IMR-90 (cell line): ENCODE results near the gene KRTAP10-10.

Source experiments
- BHLHE40 ChIP-seq: fragments of 150-350 bp; IDR thresholded peaks from 2 replicates; pipeline ENCODE4 v1.6.1; 2016; ENCODE audit warnings: mild to moderate bottlenecking, low read depth, low read length
- CHD1 ChIP-seq: IDR thresholded peaks from 2 replicates; pipeline ENCODE4 v1.6.1; 2012; ENCODE audit warnings: low read depth, low read length, improper control_type of control experiment
- POLR2A ChIP-seq: IDR thresholded peaks from 2 replicates; pipeline ENCODE4 v1.6.1; 2012; ENCODE audit warnings: mild to moderate bottlenecking, low read depth, low read length
- SMC3 ChIP-seq: fragments of 150-350 bp; IDR thresholded peaks from 2 replicates; pipeline ENCODE4 v1.6.1; 2016; ENCODE audit warnings: low read depth, mild to moderate bottlenecking, antibody characterized with exemption, low read length, moderate library complexity
- TF ChIP-seq, protein P1 (sequence below): conservative IDR thresholded peaks from 2 replicates; pipeline ENCODE4 v1.5.1; 2012; ENCODE audit warnings: mild to moderate bottlenecking, low read depth, low read length, improper control_type of control experiment
- TF ChIP-seq, protein P2 (sequence below): fragments of 150-350 bp; IDR thresholded peaks from 2 replicates; pipeline ENCODE4 v1.6.1; 2017; ENCODE audit warnings: mild to moderate bottlenecking, antibody characterized with exemption, low read length, low read depth

DNA sequence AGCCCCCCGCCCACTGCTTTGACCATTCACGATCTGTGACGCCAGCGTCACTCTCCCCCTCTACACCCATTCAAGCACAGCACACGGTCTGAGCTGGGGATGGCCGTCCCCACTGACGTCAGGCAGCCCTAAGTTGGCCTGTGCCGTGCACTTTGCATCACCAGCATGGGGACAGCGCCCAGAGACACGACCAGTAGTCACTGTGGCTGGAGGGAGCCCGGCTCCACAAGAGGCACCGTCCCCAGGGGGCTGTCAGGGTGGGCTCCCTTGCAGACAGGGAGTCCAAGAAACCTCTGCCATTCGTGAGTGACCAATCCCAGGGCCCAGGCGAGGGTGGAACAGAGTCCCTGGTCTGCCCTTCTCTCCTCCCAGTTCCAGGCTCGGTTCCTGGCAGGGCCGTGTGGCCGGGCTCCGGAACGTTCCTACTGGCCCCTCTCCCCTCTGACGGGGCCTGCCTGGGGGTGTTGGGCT, 23.0 kb upstream of the KRTAP10-10 start:
- TF ChIP-seq, protein P1, sequence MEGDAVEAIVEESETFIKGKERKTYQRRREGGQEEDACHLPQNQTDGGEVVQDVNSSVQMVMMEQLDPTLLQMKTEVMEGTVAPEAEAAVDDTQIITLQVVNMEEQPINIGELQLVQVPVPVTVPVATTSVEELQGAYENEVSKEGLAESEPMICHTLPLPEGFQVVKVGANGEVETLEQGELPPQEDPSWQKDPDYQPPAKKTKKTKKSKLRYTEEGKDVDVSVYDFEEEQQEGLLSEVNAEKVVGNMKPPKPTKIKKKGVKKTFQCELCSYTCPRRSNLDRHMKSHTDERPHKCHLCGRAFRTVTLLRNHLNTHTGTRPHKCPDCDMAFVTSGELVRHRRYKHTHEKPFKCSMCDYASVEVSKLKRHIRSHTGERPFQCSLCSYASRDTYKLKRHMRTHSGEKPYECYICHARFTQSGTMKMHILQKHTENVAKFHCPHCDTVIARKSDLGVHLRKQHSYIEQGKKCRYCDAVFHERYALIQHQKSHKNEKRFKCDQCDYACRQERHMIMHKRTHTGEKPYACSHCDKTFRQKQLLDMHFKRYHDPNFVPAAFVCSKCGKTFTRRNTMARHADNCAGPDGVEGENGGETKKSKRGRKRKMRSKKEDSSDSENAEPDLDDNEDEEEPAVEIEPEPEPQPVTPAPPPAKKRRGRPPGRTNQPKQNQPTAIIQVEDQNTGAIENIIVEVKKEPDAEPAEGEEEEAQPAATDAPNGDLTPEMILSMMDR, result no peak
- TF ChIP-seq BHLHE40, result no peak
- TF ChIP-seq POLR2A, result no peak
- TF ChIP-seq, protein P2, sequence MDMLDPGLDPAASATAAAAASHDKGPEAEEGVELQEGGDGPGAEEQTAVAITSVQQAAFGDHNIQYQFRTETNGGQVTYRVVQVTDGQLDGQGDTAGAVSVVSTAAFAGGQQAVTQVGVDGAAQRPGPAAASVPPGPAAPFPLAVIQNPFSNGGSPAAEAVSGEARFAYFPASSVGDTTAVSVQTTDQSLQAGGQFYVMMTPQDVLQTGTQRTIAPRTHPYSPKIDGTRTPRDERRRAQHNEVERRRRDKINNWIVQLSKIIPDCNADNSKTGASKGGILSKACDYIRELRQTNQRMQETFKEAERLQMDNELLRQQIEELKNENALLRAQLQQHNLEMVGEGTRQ, result no peak
- no peak for TF ChIP-seq SMC3
- TF ChIP-seq CHD1, result no peak
